HG03432 (cell line): ENCODE results near the gene ADAM12.
"Not testable (repeated sequence)": the region's sequence is repeated elsewhere in the genome, so short reads cannot be mapped to it uniquely, and the experiment has no call there.

ENCODE experiments used
- ATAC-seq: cut with Tn5 transposase; IDR thresholded peaks from one replicate; pipeline ENCODE4 v1.9.1; 2021; ENCODE audit warnings: mild to moderate bottlenecking, moderate library complexity; ENCODE audit not compliant: unreplicated experiment

ADAM12 gene

DNA sequence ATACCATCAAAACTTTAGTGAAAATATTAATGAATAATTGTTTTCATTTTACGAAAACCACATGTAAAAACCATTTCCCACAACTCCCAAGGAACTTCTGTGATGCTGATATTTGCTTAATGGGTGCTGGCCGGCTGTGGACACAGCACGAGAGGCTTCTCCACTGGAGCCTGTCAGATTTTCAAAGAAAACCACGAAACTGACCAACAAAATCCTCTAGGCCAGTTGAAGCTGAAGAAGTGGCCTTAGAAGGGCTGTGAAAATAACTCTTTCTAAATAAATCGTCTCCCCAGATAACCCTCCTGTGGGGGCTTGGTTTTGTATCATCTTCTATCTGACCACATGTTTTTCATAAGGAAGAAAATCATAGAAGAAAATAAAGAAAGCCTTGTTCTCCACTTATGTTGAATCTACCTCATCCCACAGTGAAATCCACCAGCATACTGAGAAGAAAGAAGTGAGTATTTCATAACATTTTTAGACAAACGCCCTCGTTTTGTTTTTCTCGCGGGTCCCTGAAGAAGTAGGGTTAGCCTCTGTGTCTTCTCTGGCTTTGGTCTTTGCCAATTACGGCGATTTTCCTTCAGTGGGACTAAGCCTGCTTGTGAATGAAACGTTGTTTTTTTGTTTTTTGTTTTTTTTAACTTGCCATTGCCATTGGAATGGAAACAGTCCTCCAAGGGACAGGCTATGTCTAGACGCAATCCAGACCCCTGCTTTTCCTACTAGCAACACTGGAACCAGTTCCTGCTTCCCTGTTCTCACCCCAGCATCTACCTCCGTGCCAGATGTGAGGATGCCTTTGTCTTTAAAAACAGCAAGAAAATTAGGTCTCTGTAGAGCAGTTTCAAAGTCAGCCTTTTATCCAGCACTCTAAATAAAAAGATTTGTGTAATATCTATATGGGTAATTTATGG lies 123.9 kb downstream of the ADAM12 start:
- ATAC-seq = no peak

DNA sequence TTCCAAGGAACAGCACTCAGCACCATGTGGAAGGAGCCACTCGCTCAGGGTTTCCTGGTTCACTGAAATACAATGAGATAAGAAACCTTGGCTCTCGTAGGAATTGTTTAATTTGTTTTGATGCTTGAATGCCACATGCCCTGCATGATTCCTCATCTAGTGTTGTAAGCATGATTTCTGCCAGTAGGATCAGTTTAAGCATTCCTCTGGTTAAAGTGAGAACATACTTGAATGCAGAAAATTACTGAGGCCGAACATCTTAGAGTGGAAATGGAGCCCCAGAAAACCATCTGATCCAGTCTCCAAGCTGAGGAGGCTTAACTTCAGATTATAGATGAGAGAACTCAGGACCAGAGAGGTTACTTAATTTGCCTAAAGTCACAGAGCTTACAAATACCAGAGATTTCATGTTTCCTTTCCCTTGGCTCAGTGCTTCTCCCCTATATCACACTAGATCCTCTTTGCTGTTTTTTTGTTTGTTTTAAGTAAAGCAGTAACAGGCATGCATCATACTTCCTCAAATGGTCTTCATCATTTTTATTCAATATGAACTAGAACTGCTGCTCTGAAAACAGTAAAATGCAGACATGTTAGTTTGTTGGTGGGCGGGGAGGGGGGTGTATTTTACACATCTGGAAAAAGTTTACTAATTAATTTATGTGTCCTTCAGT lies 125.1 kb downstream of the ADAM12 start:
- ATAC-seq = no peak

DNA sequence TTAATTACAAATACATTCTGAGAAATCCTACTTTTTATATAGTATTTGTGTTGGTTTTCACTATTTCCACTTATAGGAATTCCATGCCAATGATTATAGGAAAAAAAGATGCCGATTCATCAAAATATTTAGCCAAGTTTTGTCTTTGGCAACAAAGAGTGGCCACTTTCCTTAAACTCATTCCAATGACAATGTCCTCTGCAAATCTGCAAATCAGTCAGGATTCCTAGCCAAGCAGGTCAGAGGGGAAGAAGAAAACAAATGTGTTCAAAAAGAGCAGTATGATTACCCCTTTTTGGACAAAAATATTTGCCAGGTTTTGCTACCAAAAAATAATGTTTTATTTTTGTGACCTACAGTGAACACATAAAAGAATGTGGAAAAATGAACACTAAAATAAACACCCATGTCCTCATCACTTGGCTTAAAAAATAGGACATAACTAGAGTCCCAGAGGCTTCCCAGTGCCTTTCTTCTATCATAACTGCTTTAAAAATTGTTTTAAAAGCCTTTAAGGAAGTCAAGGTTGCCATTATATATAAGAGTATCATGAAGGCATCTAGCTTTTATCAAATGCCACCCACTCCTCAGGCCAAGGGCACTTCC lies 125.9 kb downstream of the ADAM12 start:
- no peak for ATAC-seq

DNA sequence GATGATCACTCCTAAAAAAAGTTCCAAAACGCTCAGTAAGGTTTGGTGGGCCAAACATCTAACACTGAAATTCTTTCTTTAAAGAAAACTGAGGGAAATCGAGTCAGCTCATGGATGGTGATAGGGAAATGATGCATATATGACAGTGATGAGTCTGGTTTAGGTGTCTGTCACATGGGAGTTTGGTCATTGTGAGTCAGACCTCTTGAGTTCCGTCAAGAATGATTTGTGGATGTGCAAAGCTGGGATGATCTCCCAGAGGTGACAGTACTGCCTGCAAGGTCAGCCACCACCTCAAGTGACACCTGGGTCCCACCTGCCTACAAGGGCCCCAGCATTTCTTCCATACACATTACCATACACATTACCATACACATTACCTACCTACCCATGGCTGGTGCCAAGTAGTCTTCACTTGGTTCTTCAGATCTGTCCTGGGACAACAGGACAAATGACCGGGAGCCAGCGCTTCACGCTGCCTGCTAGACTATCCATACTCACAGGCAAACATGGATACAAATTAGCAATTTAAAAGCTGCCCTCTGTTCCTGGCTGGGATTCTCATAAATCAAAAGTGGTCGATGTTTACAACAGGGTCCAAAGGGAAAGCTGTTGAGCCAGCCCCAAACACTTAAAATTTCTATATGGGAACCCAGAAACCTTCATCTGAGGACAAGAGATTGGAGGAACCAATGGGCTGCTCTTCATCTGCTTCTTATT lies 128.4 kb downstream of the ADAM12 start:
- no peak for ATAC-seq

DNA sequence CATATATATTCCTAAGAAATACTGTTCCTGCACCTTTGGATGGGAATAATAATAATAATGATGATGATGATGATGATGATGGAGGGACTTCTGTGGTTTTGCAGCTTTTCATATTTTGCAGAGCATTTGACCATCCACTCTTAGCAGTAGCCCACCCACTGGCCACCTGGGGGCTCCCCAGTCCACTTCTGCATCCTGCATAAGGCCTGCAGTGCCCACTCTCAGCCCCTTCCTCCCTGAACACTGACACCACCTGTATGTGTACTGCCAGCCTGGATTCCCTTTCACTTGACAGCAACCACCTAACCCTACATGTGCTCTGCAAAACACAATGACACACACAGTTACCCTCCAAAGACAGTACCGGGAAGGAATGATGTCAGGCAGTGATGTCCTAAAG lies 131.4 kb downstream of the ADAM12 start:
- no peak for ATAC-seq

DNA sequence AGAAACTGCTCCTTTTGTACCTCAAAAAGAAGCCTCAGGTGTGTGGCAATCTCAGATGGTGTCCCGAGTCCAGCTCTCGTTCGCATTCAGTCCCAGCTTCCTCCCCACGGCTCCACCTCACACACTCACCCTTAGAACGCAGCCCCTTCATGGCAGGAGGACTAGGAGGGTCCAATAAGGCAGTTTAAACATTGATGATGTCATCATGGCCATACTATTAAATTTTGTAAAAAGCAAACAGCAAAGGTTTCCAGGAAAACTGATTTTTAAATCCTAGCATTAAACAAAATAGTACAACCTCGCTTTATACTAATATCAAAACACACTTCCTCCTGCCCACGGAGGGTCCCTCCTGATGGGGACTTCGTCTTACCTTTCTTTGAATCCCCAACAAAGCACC lies 133.0 kb downstream of the ADAM12 start:
- no peak for ATAC-seq

DNA sequence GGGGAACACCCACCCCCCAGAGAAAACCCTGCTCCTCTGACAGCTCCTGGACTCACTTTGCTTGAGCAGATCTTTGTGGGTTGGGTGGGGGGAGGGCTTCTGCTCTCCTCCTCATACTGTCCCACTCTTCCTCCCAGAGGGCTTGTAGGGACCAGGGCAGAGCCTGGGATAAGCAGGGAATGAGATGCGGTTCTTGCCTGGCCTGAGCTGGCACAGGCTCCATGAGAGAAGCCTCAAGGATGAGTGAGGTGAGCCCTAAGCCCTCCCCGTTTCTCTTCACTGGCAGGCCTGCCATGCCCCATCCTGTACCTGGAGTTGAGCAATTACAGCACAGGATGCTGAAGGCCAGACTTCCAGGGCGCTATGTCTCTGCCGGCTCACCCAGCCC lies 134.7 kb downstream of the ADAM12 start:
- no peak for ATAC-seq

DNA sequence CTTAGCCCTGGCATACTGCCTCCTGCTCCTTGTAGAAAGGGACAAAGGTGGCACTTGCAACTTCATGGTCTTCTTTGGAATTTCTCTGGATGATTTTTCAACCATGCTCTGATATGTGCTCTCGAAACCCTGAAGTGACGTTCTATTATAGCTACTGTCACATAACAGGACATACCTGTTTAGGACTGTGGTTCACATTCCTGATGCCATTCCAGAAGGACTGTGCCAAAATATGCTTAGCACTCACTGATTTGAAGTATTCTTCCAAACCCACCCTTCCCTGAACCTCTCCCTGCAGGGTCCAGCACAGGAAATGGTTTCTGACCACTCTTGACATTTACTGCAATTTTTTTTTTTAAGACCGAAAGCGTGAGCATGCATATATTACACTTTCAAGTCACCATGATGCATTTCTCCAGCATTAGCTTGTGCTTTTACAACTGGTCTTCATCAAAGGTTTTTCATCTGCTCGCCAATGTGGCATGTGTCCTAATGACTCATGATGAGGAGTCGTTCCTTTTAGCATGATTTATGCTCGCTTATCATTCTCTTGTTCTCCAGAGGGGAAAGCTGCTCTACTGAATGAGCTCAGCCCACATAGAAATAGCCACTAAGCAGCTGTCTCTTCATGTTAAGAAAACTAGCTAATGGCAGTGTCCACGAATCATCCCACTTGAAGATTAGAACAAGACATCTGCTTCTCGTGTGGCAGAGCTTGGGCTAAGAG lies 135.2 kb downstream of the ADAM12 start:
- ATAC-seq = no peak

DNA sequence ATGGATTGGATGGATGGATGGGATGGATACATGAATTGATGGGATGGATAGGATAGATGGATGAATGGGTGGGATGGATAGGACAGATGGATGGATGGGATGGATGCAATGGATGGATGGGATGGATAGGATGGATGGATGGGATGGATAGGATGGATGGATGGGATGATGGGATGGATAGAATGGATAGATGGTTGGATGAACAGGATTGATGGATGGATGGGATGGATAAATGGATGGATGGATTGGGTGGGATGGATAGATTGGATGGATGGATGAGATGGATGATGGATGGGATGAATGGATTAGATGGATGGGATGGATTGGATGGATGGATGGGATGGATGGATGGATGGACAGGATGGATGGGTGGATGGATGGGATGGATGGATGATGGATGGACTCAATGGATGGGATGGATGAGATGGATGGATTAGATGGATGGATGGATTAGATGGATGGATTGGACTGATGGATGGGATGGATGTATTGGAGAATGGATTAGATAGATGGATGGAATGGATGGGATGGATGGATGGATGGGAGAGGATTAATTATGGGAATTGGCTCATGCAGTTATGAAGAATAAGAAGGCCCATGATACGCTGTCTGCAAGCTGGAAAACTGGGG lies 136.4 kb downstream of the ADAM12 start:
- ATAC-seq = no peak

DNA sequence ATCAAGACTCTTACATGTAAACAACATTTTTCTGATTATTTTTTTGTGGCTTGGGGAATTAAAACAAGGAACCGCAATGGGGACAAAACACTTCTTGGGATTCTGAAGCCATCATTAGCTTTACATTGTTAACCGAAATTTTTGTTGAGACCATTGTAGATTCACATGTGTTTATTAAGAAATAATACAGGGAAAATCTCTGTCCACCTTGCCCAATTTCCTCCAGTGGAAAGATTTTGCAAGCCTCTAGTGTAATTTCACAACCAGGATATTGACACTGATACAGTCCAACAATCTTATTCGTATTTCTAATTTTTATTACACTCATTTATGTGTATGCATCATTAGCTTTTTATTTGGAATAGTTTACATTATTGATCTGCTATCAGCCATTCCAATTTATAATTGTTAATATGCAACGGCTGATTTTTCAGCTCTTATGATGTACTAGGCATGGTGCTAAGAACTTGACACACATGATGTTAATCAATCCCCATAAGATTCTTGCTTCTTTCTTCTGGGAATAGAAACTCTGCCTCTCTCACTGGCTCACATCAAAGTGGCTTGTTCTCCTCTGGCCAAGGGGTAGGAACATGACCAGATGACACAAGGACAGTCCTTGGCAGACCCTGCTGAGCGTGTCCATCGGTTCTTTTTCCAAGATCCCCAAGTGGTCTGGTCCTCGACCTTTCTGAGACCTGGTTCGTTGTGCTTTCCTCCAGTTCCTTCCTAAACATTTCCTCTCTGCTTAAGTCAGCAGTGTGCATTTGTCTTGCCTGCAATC lies 137.6 kb downstream of the ADAM12 start:
- no peak for ATAC-seq

DNA sequence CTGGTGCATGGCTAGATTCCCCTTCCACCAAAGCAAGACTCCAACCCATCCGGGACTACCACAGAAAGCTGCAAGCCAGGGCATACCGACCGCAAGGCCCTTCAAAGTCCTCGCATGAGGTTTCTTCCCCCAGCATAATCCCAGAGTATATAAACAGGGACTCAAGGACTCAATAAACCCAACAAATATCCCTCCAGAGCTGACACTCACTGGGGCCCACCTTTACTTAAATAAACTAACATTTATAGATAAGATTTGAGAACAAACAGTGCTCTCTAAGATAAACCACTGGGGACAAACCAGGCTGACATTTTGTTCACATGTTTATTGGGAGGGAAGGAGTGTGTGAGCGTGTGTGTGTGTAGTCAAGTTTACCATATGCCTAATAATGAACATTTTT lies 138.2 kb downstream of the ADAM12 start:
- no peak for ATAC-seq

DNA sequence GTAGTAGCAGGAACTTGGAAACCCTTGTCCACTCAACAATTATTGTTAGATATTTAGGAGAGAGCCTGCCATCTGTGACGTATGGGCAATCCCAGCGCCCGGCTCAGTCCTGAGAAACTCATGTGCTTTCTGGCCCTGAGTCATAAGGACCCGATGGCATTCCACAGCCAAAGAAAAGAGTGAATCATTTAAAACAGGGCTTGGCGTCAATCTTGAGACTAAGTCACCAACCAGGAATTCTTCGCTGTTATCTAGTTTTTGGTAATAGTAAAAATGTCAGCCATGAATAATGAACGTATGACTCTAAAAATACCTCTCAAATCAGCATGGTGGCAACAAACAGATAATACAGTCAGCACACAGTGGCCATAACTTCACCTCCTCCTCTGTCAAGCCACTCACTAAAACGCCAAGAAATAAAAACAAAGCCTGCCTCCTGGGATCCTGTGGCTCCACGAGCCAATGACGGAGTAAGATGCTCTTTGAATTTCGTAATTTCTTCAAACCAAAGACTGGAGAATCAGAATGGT lies 140.8 kb downstream of the ADAM12 start:
- ATAC-seq = no peak

DNA sequence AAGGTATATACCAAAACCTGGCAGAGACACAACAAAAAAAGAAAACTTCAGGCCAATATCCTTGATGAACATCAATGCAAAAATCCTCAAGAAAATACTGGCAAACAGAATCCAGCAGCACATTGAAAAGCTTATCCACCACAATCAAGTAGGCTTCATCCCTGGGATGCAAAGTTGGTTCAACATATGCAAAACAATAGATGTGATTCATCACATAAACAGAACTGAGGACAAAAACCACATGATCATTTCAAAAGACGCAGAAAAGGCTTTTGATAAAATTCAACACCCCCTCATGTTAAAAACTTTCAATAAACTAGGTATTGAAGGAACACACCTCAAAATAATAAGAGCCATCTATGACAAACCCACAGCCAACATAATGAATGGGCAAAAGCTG lies 141.9 kb downstream of the ADAM12 start:
- ATAC-seq = not testable (repeated sequence)

DNA sequence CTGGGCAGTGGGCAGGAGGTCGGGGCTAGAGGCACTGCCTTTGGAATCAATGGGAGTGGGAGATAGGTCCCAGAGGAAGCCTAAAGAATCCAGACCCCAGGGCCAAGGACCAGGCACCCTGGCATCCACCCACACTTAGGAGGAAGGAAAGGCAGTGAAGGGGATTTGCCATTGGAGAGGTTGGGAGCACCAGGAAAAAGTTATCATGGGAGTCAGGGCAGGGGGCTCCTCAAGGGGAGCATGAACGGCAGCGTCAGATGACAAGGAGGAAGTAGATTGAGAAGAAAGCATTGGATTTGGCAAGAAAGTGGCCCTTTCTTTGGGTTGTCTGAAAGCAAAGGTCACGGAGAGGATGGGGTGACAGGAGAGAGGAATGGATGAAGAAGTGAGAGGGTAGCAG lies 142.8 kb downstream of the ADAM12 start:
- no peak for ATAC-seq

DNA sequence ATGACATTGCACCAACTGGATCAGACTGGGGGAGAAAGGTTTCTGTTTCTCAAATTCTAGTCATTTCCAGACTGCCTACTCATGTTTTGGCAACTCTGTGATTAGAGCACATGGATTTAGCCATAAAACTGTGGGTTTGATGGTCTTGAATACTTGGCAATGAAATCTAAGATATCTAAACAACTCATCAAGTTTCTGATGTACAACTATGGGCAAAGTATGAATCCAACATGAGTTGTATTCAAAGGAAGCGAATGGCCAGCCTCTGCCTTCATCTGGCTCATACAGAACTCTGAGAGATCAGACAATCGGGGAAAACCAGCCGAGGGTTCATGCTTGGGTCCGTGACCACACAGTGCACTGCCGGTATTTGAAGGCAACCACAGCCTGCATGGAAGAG lies 144.3 kb downstream of the ADAM12 start:
- no peak for ATAC-seq

DNA sequence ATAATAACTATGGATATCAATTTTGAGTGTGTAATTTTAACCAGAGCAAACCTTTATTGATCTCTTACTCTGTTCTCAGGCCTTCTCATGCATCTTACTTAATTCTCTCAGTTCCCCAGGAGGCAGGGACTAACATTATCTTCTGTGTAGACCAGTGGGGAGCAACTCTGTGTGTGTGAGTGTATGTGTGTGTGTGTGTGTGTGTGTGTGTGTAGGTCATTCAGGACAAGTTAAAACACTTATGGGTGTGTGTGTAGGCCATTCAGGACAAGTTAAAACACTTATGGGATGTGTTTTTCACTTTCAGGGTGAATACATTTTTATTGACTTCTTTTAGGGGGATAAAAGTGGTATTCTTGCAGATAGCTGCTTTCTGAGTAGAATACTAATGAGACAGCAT lies 145.0 kb downstream of the ADAM12 start:
- ATAC-seq = no peak

DNA sequence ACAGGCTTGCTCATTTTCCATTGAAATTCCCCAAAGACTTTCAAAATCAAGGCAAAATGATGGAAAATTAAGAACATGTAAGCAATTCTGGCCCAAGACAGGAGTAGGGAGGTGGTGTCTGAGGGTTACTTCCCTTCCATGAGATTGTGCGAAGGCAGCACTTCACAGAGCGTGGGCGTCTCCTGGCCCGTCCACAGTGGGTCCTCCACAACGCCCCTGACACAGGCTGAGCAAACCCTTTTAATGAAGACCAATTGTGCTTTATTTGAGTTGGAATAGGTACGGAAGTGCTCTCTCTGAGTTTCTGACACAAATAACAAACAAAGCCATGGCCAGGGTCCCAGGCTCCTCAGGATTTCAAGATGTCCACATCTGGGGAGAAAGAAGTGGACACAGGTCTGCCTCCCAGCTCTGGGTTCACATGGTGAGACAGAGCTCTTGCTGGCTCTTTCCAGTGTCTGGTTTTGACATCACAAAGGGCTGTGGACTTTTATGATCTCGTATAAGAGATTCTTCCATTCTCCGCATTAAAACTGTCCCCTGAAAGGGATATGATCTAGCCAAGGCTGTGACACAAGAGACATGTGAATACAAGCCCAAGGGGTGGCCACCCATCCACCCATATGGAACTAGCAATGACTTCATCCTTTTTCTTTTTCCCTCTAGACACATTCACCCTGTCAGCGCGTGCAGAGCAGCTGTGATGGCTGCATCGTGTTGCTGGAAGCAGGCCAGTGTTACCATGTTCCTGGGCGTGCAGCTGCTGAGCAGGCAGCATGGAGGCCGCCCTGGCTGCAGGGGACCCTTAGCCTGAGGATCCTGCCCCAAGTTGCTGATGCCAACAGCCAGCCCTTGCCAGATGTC lies 145.6 kb downstream of the ADAM12 start:
- no peak for ATAC-seq

DNA sequence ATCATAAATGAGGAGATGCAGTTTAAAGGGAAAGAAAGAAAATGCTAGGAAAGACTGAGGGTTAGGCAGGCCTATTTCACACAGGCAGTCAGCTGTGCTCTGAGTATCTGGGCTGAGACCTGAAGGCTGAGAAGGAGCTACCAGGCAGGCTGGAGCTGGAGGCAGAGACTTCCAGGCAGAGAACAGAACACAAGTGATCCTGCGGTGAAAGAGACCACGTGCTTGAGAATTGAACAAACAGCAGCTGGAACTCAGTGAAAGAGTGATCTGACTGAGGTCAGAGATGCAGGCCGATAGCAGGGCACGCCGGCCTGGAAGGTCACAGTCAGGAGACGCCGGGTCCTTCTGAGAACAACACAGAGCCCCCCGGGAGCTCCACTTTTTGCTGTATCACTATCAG lies 147.8 kb downstream of the ADAM12 start:
- no peak for ATAC-seq
